GM19193 (cell line): ENCODE results near the gene CAPN13.

Experiments
- POLR2A ChIP-seq: IDR thresholded peaks from 4 replicates; pipeline ENCODE4 v1.6.1; 2011; ENCODE audit not compliant: insufficient read depth, insufficient read length; ENCODE audit errors: extremely low read depth

CAPN13 gene

GRCh38 chr2:30807249-30807648 is at the start of gene CAPN13:
Gene CAPN13 (minus strand): TSS chr2:30807446. CDS start chr2:30787325, 20,121 bp downstream.
- no peak for TF ChIP-seq POLR2A

- no peak for TF ChIP-seq POLR2A
Observed at GRCh38 chr2:30847841-30848240, 40.6 kb upstream of the CAPN13 start.

GRCh38 chr2:30847329-30847728 is 40.1 kb upstream of the CAPN13 start:
- TF ChIP-seq POLR2A: no peak

- TF ChIP-seq POLR2A: no peak
Observed at GRCh38 chr2:30828586-30828985, 21.3 kb upstream of the CAPN13 start.

GRCh38 chr2:30826916-30827315 is 19.7 kb upstream of the CAPN13 start:
- TF ChIP-seq POLR2A: no peak

GRCh38 chr2:30826481-30826880 is 19.2 kb upstream of the CAPN13 start:
- TF ChIP-seq POLR2A: no peak

GRCh38 chr2:30823452-30823851 is 16.2 kb upstream of the CAPN13 start:
- TF ChIP-seq POLR2A: no peak

- TF ChIP-seq POLR2A: no peak
Observed at GRCh38 chr2:30821960-30822359, 14.7 kb upstream of the CAPN13 start.

- no peak for TF ChIP-seq POLR2A
Observed at GRCh38 chr2:30820381-30821055, 13.3 kb upstream of the CAPN13 start.

GRCh38 chr2:30809938-30810337 is 2.7 kb upstream of the CAPN13 start:
- TF ChIP-seq POLR2A: no peak

- TF ChIP-seq POLR2A: no peak
Observed at GRCh38 chr2:30808695-30809094, 1.4 kb upstream of the CAPN13 start.

- TF ChIP-seq POLR2A: no peak
Observed at GRCh38 chr2:30803281-30803680, 4.0 kb downstream of the CAPN13 start.

GRCh38 chr2:30802611-30803010 is 4.6 kb downstream of the CAPN13 start:
- no peak for TF ChIP-seq POLR2A

- TF ChIP-seq POLR2A: no peak
Observed at GRCh38 chr2:30801821-30802455, 5.3 kb downstream of the CAPN13 start.

- no peak for TF ChIP-seq POLR2A
Observed at GRCh38 chr2:30800159-30800558, 7.1 kb downstream of the CAPN13 start.

GRCh38 chr2:30799366-30799765 is 7.9 kb downstream of the CAPN13 start:
- TF ChIP-seq POLR2A: no peak
